K562 (cell line): ENCODE measurements around the gene INO80E. TPM values are rescaled to one million over a fixed set of nuclear protein-coding genes. Genes with fewer than 3 reads are reported as not detected.
A peak's percentile ranks its signal among the peaks of the same experiment; 100 is the strongest.

ENCODE experiments used
- BHLHE40 ChIP-seq: IDR thresholded peaks from 2 replicates; pipeline ENCODE4 v1.6.1; 2011; ENCODE audit warnings: low read length, improper control_type of control experiment
- CBFA2T2 ChIP-seq: fragments of 450-650 bp; conservative IDR thresholded peaks from 2 replicates; pipeline ENCODE4 v1.6.1; 2017; ENCODE audit warnings: mild to moderate bottlenecking
- EGR1 ChIP-seq: fragments of 450-650 bp; conservative IDR thresholded peaks from 2 replicates; pipeline ENCODE4 v1.6.1; 2017; ENCODE audit warnings: mild to moderate bottlenecking
- ELF1 ChIP-seq: fragments of 200-800 bp; sonication (Bioruptor generic); IDR thresholded peaks from 2 replicates; pipeline ENCODE4 v1.6.1; 2016; ENCODE audit warnings: missing genetic modification characterization, missing compliant biosample characterization
- HDAC1 ChIP-seq, 2 experiments: fragments of 450-650 bp; IDR thresholded peaks; 2 replicates each; pipeline ENCODE4 v1.6.1; 2016 to 2017; ENCODE audit warnings: inconsistent platforms in 1 of 2, mild to moderate bottlenecking in 1 of 2, moderate library complexity in 1 of 2
- MCM2 ChIP-seq: fragments of 450-650 bp; IDR thresholded peaks from 2 replicates; pipeline ENCODE4 v1.6.1; 2017; ENCODE audit warnings: low read depth, mild to moderate bottlenecking
- RBFOX2 ChIP-seq: fragments of 200-400 bp; formaldehyde crosslinking; IDR thresholded peaks from 2 replicates; pipeline ENCODE4 v1.6.1; 2017; ENCODE audit warnings: low read depth, mild to moderate bottlenecking, low read length, moderate library complexity
- SIRT6 ChIP-seq: IDR thresholded peaks from one replicate; pipeline ENCODE4 v1.6.1; 2012; ENCODE audit warnings: low read depth, mild to moderate bottlenecking, control low read depth, inconsistent platforms, low read length, moderate library complexity
- SP2 ChIP-seq: IDR thresholded peaks from 2 replicates; pipeline ENCODE4 v1.6.1; 2011; ENCODE audit warnings: mild to moderate bottlenecking, low read depth, low read length, moderate library complexity; ENCODE audit not compliant: poor library complexity, severe bottlenecking; ENCODE audit errors: extremely low read depth
- STAT5B ChIP-seq: fragments of 250-450 bp; sonication (Bioruptor Pico); IDR thresholded peaks from 2 replicates; pipeline ENCODE4 v1.8.0; 2021; ENCODE audit warnings: mild to moderate bottlenecking, inconsistent platforms
- TCF7L2 ChIP-seq: fragments of 150-350 bp; IDR thresholded peaks from 2 replicates; pipeline ENCODE4 v1.6.1; 2016; ENCODE audit warnings: low read depth, mild to moderate bottlenecking, low read length, moderate library complexity
- ZBTB8A ChIP-seq: fragments of 450-650 bp; IDR thresholded peaks from 2 replicates; pipeline ENCODE4 v1.6.1; 2018; ENCODE audit warnings: mild to moderate bottlenecking, moderate library complexity; ENCODE audit not compliant: partially characterized antibody
- ZNF354B ChIP-seq: fragments of 250-450 bp; sonication (Bioruptor Pico); IDR thresholded peaks from 2 replicates; pipeline ENCODE4 v1.4.0; 2020
- ZNF780A ChIP-seq: fragments of 250-450 bp; sonication (Bioruptor Pico); IDR thresholded peaks from 2 replicates; pipeline ENCODE4 v1.5.0; 2021; ENCODE audit warnings: mild to moderate bottlenecking
- polyA plus RNA-seq, 8 experiments: library from polyadenylated mRNA; depleted of rRNA in 4 of 8; stranded (reverse) in 5 of 8; unstranded in 3 of 8; fragments of >200 nt; fragmentation: Nextera tagmentation in 2 of 8; fragmentation: Illumina TruSeq in 1 of 8; extraction: Ambion mirVana in 2 of 8; extraction: Trizol in 1 of 8; gene quantifications; 2 replicates each; pipeline versions ENCODE4 v1.2.1 to v1.2.3, GENCODE V29; 2011 to 2014; ENCODE audit warnings: inconsistent platforms in 1 of 8, missing spikeins in 1 of 8
- total RNA-seq, 7 experiments: library from RNA; depleted of rRNA in 6 of 7; stranded (reverse); fragments of >200 nt in 6 of 7; fragmentation: Illumina TruSeq in 2 of 7; extraction: Trizol in 2 of 7; gene quantifications; 2 replicates each; pipeline versions ENCODE4 v1.2.1 to v1.2.3, GENCODE V29; 2011 to 2021; ENCODE audit warnings: low replicate concordance in 1 of 7
- TF ChIP-seq, protein P1 (sequence below): sonication (generic); formaldehyde crosslinking; IDR thresholded peaks from 2 replicates; pipeline ENCODE4 v1.8.0; 2023; ENCODE audit warnings: mild to moderate bottlenecking, missing genetic modification reagents
- TF ChIP-seq, protein P2 (sequence below): sonication (generic); formaldehyde crosslinking; IDR thresholded peaks from 2 replicates; pipeline ENCODE4 v1.8.0; 2022; ENCODE audit warnings: mild to moderate bottlenecking, missing genetic modification reagents
- TF ChIP-seq, protein P3 (sequence below), 3 experiments: fragments of 200-800 bp in 1 of 3; fragments of 250-450 bp in 1 of 3; fragments of 450-650 bp in 1 of 3; sonication (Bioruptor Pico) in 1 of 3; sonication (Bioruptor generic) in 1 of 3; formaldehyde crosslinking in 1 of 3; IDR thresholded peaks; 2 replicates each; pipeline versions ENCODE4 v1.6.1 to v1.8.0; 2016 to 2022; ENCODE audit warnings: mild to moderate bottlenecking in 2 of 3, missing genetic modification characterization in 2 of 3, missing compliant biosample characterization in 1 of 3, moderate library complexity in 1 of 3
- TF ChIP-seq, protein P4 (sequence below): fragments of 450-650 bp; formaldehyde crosslinking; IDR thresholded peaks from 2 replicates; pipeline ENCODE4 v1.4.0; 2020; ENCODE audit warnings: mild to moderate bottlenecking, moderate library complexity
- TF ChIP-seq, protein P5 (sequence below): fragments of 450-650 bp; IDR thresholded peaks from 2 replicates; pipeline ENCODE4 v1.6.1; 2017; ENCODE audit warnings: mild to moderate bottlenecking, moderate library complexity

Gene INO80E
- total and polyA plus RNA-seq, 9 of the 15 experiments (the other 6 are each of a cell fraction or from before 2014, with no cell fraction given): 0.31 to 102 (median 49.3) TPM

DNA sequence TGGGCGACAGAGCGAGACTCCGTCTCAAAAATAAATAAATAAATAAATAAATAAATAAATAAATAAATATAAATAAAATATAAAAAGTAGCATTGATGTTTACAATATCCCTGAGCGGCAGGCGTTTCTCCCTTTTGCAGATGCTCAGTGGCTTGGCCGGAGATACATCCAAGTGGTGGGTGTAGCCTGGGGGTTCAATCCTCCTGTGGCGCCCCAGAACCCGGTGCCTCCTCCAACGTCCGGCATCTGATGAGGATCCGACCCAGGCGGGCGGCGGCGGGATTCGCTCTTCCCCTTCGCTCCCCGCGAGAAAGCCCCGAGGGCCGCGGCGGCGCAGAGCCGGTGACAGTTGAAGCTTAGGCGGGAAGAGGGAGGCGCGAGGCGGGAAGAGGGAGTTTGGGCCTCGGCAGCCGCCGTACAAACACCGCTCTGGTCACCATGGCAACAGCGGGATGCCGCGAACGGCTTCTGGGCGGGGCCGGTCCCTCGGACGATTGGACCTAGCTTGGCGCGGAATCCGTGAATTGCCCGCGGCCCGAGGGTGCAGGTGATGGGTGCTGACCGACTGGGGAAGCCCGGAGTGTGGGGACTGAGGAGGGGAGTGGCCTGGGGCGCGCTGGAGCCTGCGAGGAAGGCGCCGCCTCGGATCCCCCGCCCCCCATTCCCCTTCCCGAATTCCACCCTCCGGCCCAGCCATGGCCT, 56.8 kb downstream of the INO80E start (continued):
- TF ChIP-seq, protein P1, sequence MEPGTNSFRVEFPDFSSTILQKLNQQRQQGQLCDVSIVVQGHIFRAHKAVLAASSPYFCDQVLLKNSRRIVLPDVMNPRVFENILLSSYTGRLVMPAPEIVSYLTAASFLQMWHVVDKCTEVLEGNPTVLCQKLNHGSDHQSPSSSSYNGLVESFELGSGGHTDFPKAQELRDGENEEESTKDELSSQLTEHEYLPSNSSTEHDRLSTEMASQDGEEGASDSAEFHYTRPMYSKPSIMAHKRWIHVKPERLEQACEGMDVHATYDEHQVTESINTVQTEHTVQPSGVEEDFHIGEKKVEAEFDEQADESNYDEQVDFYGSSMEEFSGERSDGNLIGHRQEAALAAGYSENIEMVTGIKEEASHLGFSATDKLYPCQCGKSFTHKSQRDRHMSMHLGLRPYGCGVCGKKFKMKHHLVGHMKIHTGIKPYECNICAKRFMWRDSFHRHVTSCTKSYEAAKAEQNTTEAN: 0 out of 2 replicates have a peak, but pooled peaks have one; percentile 23
- TF ChIP-seq RBFOX2: peak; percentile 86
- peak in 1 of 2 experiments; percentile 89; a peak in 2 of 4 replicates for TF ChIP-seq HDAC1 (IDR thresholded peaks at IDR 0.05)
- no peak for TF ChIP-seq EGR1
- TF ChIP-seq, protein P2, sequence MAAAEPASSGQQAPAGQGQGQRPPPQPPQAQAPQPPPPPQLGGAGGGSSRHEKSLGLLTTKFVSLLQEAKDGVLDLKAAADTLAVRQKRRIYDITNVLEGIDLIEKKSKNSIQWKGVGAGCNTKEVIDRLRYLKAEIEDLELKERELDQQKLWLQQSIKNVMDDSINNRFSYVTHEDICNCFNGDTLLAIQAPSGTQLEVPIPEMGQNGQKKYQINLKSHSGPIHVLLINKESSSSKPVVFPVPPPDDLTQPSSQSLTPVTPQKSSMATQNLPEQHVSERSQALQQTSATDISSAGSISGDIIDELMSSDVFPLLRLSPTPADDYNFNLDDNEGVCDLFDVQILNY: peak; percentile 97
- no peak for TF ChIP-seq ZNF354B (CRISPR knock-in tag)
- peak; percentile 24; the same call in 1 of the 2 replicates for TF ChIP-seq BHLHE40
- TF ChIP-seq MCM2: no peak
- TF ChIP-seq, protein P3, sequence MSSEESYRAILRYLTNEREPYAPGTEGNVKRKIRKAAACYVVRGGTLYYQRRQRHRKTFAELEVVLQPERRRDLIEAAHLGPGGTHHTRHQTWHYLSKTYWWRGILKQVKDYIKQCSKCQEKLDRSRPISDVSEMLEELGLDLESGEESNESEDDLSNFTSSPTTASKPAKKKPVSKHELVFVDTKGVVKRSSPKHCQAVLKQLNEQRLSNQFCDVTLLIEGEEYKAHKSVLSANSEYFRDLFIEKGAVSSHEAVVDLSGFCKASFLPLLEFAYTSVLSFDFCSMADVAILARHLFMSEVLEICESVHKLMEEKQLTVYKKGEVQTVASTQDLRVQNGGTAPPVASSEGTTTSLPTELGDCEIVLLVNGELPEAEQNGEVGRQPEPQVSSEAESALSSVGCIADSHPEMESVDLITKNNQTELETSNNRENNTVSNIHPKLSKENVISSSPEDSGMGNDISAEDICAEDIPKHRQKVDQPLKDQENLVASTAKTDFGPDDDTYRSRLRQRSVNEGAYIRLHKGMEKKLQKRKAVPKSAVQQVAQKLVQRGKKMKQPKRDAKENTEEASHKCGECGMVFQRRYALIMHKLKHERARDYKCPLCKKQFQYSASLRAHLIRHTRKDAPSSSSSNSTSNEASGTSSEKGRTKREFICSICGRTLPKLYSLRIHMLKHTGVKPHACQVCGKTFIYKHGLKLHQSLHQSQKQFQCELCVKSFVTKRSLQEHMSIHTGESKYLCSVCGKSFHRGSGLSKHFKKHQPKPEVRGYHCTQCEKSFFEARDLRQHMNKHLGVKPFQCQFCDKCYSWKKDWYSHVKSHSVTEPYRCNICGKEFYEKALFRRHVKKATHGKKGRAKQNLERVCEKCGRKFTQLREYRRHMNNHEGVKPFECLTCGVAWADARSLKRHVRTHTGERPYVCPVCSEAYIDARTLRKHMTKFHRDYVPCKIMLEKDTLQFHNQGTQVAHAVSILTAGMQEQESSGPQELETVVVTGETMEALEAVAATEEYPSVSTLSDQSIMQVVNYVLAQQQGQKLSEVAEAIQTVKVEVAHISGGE (CRISPR knock-in tag; IDR thresholded peaks at IDR 0.05): peak in 1 of 3 experiments; percentile 49; a peak in 1 of 6 replicates
- TF ChIP-seq ZBTB8A: no peak
- TF ChIP-seq SP2: no peak
- TF ChIP-seq, protein P4, sequence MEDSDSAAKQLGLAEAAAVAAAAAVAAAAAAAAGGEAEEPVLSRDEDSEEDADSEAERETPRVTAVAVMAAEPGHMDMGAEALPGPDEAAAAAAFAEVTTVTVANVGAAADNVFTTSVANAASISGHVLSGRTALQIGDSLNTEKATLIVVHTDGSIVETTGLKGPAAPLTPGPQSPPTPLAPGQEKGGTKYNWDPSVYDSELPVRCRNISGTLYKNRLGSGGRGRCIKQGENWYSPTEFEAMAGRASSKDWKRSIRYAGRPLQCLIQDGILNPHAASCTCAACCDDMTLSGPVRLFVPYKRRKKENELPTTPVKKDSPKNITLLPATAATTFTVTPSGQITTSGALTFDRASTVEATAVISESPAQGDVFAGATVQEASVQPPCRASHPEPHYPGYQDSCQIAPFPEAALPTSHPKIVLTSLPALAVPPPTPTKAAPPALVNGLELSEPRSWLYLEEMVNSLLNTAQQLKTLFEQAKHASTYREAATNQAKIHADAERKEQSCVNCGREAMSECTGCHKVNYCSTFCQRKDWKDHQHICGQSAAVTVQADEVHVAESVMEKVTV (CRISPR knock-in tag): no peak
- TF ChIP-seq TCF7L2: no peak
- TF ChIP-seq, protein P5, sequence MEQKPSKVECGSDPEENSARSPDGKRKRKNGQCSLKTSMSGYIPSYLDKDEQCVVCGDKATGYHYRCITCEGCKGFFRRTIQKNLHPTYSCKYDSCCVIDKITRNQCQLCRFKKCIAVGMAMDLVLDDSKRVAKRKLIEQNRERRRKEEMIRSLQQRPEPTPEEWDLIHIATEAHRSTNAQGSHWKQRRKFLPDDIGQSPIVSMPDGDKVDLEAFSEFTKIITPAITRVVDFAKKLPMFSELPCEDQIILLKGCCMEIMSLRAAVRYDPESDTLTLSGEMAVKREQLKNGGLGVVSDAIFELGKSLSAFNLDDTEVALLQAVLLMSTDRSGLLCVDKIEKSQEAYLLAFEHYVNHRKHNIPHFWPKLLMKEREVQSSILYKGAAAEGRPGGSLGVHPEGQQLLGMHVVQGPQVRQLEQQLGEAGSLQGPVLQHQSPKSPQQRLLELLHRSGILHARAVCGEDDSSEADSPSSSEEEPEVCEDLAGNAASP: no peak
- TF ChIP-seq CBFA2T2: no peak
- no peak for TF ChIP-seq ZNF780A
- peak; percentile 24; the same call in 1 of the 2 replicates for TF ChIP-seq ELF1 (tag)
- TF ChIP-seq SIRT6: no peak
- no peak for TF ChIP-seq STAT5B (CRISPR knock-in tag)
